ENCODE results near the gene IL11RA. TPM values are rescaled to one million over a fixed set of nuclear protein-coding genes. Genes with fewer than 3 reads are reported as not detected.

The IL11RA gene
- total and polyA plus RNA-seq, 8 donors: 13.8 to 121 (median 98.1) TPM

DNA sequence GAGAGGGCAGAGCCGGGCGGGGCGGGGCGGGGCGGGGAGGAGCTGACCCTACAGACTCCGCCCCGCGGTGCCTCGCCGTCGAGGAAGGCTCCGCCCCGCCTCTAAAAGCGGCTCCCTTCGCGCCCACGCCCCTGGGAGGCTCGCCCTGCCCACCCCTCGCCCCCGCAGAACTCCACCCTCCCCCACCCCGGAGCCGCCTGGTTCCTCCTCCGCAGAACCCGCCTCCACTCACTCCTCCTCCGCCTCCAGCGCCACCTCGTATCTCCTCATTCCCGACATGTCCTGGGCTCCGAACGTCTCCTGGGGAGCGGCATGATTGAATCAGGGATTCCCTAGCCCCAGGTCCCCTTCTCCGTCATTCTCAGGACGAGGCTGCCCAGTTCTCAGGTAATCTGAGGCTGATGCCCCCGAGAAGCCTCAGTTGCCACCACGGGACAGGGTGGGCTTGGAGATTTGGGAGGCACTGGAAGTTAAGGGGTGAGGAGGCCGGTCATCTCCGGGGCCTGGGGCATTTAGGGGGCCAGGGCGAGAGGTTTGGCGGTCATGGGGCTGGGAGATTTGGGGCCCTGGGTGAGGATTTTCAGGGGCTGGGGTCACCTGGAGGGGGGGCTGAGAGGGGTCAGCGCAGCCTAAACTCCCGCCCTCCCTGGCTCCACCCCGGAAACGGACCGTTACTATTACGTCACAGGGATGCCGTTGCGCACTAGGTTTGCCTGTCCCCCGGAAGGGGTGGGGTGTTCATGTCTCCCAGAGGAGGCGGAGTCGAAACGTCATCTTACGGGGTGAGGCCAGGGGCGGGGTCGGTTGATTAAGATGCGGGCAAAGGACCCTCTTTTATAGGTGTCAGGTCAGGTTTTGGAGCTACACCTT lies 13.6 kb downstream of the IL11RA start:
- Histone ChIP-seq H3K4me3 (peak overlapping the region; percentile 62 to 68), H3K4me1 (peaks cover 0 to 25% of the 10 kb centered on the region in 2 donors), H3K9me3 (peaks cover 0 to 3% of the 10 kb centered on the region in 2 donors), H3K27me3 (no peaks in the 10 kb centered on the region), H3K27ac (peak overlapping the region; percentile 94 to 98), H3K36me3 (peaks cover 0 to 6% of the 10 kb centered on the region in 2 donors)
- ATAC-seq: peak; percentile 92
- TF ChIP-seq, protein P1, sequence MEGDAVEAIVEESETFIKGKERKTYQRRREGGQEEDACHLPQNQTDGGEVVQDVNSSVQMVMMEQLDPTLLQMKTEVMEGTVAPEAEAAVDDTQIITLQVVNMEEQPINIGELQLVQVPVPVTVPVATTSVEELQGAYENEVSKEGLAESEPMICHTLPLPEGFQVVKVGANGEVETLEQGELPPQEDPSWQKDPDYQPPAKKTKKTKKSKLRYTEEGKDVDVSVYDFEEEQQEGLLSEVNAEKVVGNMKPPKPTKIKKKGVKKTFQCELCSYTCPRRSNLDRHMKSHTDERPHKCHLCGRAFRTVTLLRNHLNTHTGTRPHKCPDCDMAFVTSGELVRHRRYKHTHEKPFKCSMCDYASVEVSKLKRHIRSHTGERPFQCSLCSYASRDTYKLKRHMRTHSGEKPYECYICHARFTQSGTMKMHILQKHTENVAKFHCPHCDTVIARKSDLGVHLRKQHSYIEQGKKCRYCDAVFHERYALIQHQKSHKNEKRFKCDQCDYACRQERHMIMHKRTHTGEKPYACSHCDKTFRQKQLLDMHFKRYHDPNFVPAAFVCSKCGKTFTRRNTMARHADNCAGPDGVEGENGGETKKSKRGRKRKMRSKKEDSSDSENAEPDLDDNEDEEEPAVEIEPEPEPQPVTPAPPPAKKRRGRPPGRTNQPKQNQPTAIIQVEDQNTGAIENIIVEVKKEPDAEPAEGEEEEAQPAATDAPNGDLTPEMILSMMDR (IDR thresholded peaks at IDR 0.05): no peak
- intact Hi-C loops (cut with DNase I): no loop called here
- DNase-seq: peak; percentile 92 to 98 (median 96)

DNA sequence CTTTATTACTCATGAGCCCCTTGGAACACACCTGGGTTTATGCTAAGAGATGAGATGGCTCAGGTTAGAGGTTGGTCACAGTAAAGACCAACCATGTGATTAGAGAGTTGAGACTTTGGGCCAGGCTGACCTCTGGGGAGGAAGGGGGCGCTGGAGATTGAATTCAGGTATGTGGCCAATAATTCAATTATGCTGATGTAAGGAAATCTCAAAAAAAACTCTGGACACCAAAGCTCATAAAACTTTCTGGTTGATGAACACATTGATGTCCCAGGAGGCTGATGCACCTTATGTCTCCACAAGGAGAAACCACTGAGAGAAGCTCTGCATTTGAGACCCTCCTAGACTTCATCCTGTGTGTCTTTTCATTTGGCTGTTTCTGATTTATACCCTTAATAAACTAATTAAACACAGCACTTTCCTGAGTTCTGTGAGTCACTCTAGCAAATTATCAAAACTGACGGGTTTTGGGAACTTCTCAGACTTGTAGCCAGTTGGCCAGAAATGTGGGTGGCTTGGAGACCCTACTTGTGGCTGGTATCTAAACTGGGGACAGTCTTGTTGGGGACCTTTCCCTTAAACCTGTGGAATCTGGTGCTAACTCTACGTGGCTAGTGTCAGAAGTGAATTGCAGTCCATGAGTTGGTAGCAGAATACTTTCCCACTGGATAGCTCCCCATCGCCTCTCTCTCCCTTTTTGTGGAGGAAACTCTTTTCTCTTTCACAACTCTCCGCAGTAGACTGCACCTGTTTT lies 18.0 kb downstream of the IL11RA start:
- H3K27ac ChIP-seq: no peak overlapping the region
- intact Hi-C loops (cut with DNase I): no loop called here
- no peak for DNase-seq
- ATAC-seq: no peak
- H3K27me3 ChIP-seq: no peaks in the 10 kb centered on the region
- H3K36me3 ChIP-seq: peaks cover 0 to 6% of the 10 kb centered on the region in 2 donors
- TF ChIP-seq, protein P1 (IDR thresholded peaks at IDR 0.05): no peak
- peaks cover 0 to 13% of the 10 kb centered on the region in 2 donors for H3K4me1 ChIP-seq
- peaks cover 0 to 3% of the 10 kb centered on the region in 2 donors for H3K9me3 ChIP-seq
- no peak overlapping the region for H3K4me3 ChIP-seq

DNA sequence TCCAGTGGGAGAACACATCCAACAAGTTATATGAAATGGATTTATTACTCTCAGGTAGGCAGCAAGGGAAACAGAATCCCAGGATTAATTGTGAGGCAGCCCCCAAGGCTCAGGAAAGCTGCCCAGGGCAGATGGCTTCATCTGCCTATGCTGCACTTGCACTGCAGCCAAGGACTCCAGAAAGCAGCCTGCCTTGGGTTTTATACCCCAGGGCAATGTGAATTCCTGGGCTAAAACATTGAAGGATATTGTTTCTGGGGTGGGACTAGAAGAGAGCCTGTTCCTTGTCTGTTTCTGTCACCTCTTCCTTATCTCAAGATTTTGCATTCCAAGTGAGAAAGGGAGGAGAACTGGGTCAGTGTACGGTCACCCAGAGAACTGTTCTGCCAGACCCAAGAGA lies 19.3 kb downstream of the IL11RA start:
- Histone ChIP-seq H3K27me3 (no peaks in the 10 kb centered on the region), H3K27ac (no peak overlapping the region), H3K9me3 (peaks cover 0 to 3% of the 10 kb centered on the region in 2 donors), H3K36me3 (peaks cover 0 to 6% of the 10 kb centered on the region in 2 donors), H3K4me1 (peaks cover 0 to 10% of the 10 kb centered on the region in 2 donors), H3K4me3 (no peak overlapping the region)
- ATAC-seq (no peak), DNase-seq (no peak)
- TF ChIP-seq, protein P1 (IDR thresholded peaks at IDR 0.05): no peak
- intact Hi-C loops (cut with DNase I): no loop called here

DNA sequence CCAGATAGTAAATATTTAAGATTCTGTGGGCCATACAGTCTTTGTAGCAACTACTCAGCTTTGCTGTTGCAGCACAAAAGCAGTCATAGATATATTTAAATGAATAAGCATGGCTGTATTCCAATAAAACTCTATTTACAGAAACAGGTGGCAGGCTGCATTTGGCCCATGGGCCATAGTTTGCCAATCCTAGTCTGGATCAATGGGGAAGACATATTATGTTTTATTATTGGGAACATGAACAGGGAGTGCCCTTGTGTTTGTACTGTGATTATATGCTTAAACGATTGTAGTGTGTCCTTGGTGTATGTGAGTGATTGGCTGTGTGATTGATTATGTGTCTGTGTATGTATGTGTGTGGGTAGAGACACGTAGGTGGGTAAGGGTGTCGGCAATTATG lies 22.5 kb downstream of the IL11RA start:
- Histone ChIP-seq H3K9me3 (peaks cover 0 to 2% of the 10 kb centered on the region in 2 donors), H3K4me1 (no peaks in the 10 kb centered on the region), H3K36me3 (peaks cover 0 to 3% of the 10 kb centered on the region in 2 donors), H3K27me3 (no peaks in the 10 kb centered on the region), H3K4me3 (no peak overlapping the region), H3K27ac (no peak overlapping the region)
- intact Hi-C loops (cut with DNase I): no loop called here
- no peak for ATAC-seq
- TF ChIP-seq, protein P1 (IDR thresholded peaks at IDR 0.05): no peak
- DNase-seq: no peak
